Panc1 (cell line): ENCODE measurements around the gene SPSB1.

Source experiments
- POLR2AphosphoS5 ChIP-seq: IDR thresholded peaks from 2 replicates; pipeline ENCODE4 v1.6.1; 2012; ENCODE audit warnings: mild to moderate bottlenecking, low read depth, low read length, moderate library complexity
- SIN3A ChIP-seq: IDR thresholded peaks from 2 replicates; pipeline ENCODE4 v1.6.1; 2012; ENCODE audit warnings: low read depth, mild to moderate bottlenecking, low read length, moderate library complexity, borderline replicate concordance; ENCODE audit not compliant: insufficient read depth
- TF ChIP-seq, protein P1 (sequence below): fragments of 450-650 bp; IDR thresholded peaks from 2 replicates; pipeline ENCODE4 v1.5.1; 2017; ENCODE audit warnings: mild to moderate bottlenecking
- TF ChIP-seq, protein P2 (sequence below), 2 experiments: IDR thresholded peaks; 2 replicates each; pipeline ENCODE4 v1.6.1; 2011 to 2012; ENCODE audit warnings: low read depth in 2 of 2, control low read depth in 1 of 2, low read length in 1 of 2, mild to moderate bottlenecking in 1 of 2, moderate library complexity in 1 of 2; ENCODE audit not compliant: insufficient read depth in 1 of 2

DNA sequence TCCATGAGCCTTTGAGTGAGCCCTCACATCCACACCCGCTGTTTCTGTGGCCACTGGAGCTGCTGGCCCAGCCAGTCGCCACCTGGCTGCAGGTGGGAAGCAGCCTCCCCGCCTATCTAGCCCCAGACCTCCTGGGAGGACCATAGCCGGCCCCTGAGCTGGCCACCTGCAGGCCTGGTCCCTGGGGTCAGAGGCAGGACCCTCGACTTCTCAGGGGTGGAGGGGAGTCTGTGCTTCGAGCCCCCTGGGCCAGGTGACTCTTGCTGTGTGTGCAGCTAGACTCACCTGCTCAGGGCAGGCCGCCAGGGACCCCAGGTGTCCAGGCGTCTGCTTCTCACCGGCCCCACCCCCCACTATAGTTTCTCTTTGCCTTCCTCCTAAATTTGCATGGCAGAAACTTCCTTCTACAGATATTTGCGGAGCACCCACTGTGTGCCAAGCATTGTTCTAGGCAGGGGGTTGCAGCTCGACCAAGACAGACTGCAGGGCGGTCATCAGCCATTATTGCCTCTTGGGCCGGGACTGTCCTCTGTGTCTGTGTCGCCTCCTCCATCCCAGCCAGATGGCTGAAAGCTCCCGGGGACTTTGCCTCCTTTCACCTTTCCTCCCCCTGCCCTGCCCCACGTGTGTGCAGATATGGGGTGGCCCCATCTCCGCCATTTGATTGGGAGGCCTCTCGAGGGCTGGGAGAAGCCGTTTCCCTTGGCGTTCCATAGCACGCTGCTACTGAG lies 27.3 kb downstream of the SPSB1 start:
- TF ChIP-seq, protein P1, sequence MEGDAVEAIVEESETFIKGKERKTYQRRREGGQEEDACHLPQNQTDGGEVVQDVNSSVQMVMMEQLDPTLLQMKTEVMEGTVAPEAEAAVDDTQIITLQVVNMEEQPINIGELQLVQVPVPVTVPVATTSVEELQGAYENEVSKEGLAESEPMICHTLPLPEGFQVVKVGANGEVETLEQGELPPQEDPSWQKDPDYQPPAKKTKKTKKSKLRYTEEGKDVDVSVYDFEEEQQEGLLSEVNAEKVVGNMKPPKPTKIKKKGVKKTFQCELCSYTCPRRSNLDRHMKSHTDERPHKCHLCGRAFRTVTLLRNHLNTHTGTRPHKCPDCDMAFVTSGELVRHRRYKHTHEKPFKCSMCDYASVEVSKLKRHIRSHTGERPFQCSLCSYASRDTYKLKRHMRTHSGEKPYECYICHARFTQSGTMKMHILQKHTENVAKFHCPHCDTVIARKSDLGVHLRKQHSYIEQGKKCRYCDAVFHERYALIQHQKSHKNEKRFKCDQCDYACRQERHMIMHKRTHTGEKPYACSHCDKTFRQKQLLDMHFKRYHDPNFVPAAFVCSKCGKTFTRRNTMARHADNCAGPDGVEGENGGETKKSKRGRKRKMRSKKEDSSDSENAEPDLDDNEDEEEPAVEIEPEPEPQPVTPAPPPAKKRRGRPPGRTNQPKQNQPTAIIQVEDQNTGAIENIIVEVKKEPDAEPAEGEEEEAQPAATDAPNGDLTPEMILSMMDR: no peak
- TF ChIP-seq SIN3A (no peak), POLR2AphosphoS5 (no peak)
- TF ChIP-seq, protein P2, sequence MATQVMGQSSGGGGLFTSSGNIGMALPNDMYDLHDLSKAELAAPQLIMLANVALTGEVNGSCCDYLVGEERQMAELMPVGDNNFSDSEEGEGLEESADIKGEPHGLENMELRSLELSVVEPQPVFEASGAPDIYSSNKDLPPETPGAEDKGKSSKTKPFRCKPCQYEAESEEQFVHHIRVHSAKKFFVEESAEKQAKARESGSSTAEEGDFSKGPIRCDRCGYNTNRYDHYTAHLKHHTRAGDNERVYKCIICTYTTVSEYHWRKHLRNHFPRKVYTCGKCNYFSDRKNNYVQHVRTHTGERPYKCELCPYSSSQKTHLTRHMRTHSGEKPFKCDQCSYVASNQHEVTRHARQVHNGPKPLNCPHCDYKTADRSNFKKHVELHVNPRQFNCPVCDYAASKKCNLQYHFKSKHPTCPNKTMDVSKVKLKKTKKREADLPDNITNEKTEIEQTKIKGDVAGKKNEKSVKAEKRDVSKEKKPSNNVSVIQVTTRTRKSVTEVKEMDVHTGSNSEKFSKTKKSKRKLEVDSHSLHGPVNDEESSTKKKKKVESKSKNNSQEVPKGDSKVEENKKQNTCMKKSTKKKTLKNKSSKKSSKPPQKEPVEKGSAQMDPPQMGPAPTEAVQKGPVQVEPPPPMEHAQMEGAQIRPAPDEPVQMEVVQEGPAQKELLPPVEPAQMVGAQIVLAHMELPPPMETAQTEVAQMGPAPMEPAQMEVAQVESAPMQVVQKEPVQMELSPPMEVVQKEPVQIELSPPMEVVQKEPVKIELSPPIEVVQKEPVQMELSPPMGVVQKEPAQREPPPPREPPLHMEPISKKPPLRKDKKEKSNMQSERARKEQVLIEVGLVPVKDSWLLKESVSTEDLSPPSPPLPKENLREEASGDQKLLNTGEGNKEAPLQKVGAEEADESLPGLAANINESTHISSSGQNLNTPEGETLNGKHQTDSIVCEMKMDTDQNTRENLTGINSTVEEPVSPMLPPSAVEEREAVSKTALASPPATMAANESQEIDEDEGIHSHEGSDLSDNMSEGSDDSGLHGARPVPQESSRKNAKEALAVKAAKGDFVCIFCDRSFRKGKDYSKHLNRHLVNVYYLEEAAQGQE (IDR thresholded peaks at IDR 0.05; ENCODE audit: insufficient read depth in 1 of 2, low read depth in 2 of 2, low read length in 1 of 2): no peak
